PC-9 (cell line): Measurements from ENCODE around the gene IFT122.

Source experiments
- CTCF ChIP-seq: fragments of 200-600 bp; sonication (generic); conservative IDR thresholded peaks from 2 replicates; pipeline ENCODE4 v1.6.1; 2017; ENCODE audit warnings: mixed run types, antibody characterized with exemption, mild to moderate bottlenecking, moderate library complexity
- EZH2 ChIP-seq: fragments of 200-600 bp; sonication (generic); IDR thresholded peaks from 2 replicates; pipeline ENCODE4 v1.8.0; 2017; ENCODE audit warnings: antibody characterized with exemption, low read depth

DNA sequence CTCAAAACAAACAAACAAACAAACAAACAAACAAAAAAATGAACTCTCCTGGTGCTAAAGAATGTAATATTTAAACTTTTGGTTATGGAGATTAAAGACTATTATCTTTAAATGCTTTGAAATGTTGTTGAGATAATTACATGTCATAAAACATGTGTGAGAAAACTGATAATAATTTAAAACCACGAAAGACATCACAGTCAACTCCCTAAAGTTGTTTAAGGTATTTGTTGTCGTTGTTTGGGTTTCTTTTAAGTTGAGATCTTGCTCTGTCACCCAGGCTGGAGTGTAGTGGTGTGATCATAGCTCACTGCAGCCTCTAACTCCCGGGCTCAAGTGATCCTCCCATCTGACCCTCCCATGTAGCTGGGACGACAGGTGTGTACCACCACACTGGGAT is 23.6 kb upstream of the IFT122 start:
- TF ChIP-seq CTCF (no peak), EZH2 (no peak)
